ENCODE results near the gene SELENOH. TPM values are rescaled to one million over a fixed set of nuclear protein-coding genes. Genes with fewer than 3 reads are reported as not detected.

SELENOH gene
- total RNA-seq, 1 experiment from 2014 or later = 112 TPM

- Histone ChIP-seq H3K9me3 (ENCODE audit: control insufficient read depth, insufficient read depth, low read depth, low read length) (no peaks in the 10 kb centered on the region), H3K27me3 (ENCODE audit: control insufficient read depth, insufficient read depth, low read length) (no peaks in the 10 kb centered on the region), H3K4me3 (ENCODE audit: low read depth in 2 of 2, low read length in 2 of 2) (no peak overlapping the region), H3K4me1 (ENCODE audit: control insufficient read depth, insufficient read depth, low read length) (peaks cover 55% of the 10 kb centered on the region), H3K36me3 (ENCODE audit: control insufficient read depth, insufficient read depth, low read length) (no peaks in the 10 kb centered on the region), H3K27ac (ENCODE audit: low read length) (no peak overlapping the region; the same call in 1 of the 2 replicates)
- ChIA-PET POLR2A (interaction anchor here (0.6 to 0.9 kb wide), 3 partner anchors 10 to 722 kb away, joined by 5 to 6 read pairs (median 5); partner anchors contain the start of gene CTNND1), CTCF (interaction anchor here (0.6 kb wide), 2 partner anchors 10 to 16 kb away, joined by 3 read pairs; no protein-coding TSS in a partner anchor)
- no peak for DNase-seq (ENCODE audit: low read depth, low spot score)
- intact Hi-C loops (cut with micrococcal nuclease; ENCODE audit: unreplicated experiment) = no loop called here
- in situ Hi-C loops (cut with HindIII; ENCODE audit: low pct_unique_long_range_greater_than_20kb, low sequenced_read_pairs) = no loop called here
- no TSS peak for BruUV-seq (replicated peaks)
- ATAC-seq = no peak
- TF ChIP-seq TCF7L2 (IDR thresholded peaks at IDR 0.05; ENCODE audit: low read depth, low read length) (no peak), SIN3A (IDR thresholded peaks at IDR 0.05; ENCODE audit: borderline replicate concordance, insufficient read depth, low read depth, low read length) (no peak), POLR2AphosphoS5 (IDR thresholded peaks at IDR 0.05; ENCODE audit: low read depth, low read length) (no peak), REST (IDR thresholded peaks at IDR 0.05; ENCODE audit: insufficient read depth in 1 of 2, low read depth in 2 of 2, low read length in 1 of 2) (no peak), CTCF (IDR thresholded peaks at IDR 0.05) (no peak)
Observed at GRCh38 chr11:57771365-57771764, 30.1 kb downstream of the SELENOH start.

- Histone ChIP-seq H3K9me3 (ENCODE audit: control insufficient read depth, insufficient read depth, low read depth, low read length) (no peaks in the 10 kb centered on the region), H3K36me3 (ENCODE audit: control insufficient read depth, insufficient read depth, low read length) (no peaks in the 10 kb centered on the region), H3K27ac (ENCODE audit: low read length) (peak overlapping the region; percentile 74), H3K27me3 (ENCODE audit: control insufficient read depth, insufficient read depth, low read length) (no peaks in the 10 kb centered on the region), H3K4me1 (ENCODE audit: control insufficient read depth, insufficient read depth, low read length) (peaks cover 61% of the 10 kb centered on the region), H3K4me3 (ENCODE audit: low read depth in 2 of 2, low read length in 2 of 2) (no peak overlapping the region)
- ChIA-PET POLR2A (interaction anchor here (0.7 kb wide), 1 partner anchor 26 kb away, joined by 9 read pairs; no protein-coding TSS in a partner anchor), CTCF (interaction anchor here (0.7 kb wide), 1 partner anchor 28 kb away, joined by 5 read pairs; no protein-coding TSS in a partner anchor)
- BruUV-seq (replicated peaks) = no TSS peak
- intact Hi-C loops (cut with micrococcal nuclease; ENCODE audit: unreplicated experiment) = no loop called here
- no peak for ATAC-seq
- in situ Hi-C loops (cut with HindIII; ENCODE audit: low pct_unique_long_range_greater_than_20kb, low sequenced_read_pairs) = no loop called here
- TF ChIP-seq REST (IDR thresholded peaks at IDR 0.05; ENCODE audit: insufficient read depth in 1 of 2, low read depth in 2 of 2, low read length in 1 of 2) (no peak), TCF7L2 (IDR thresholded peaks at IDR 0.05; ENCODE audit: low read depth, low read length) (no peak), POLR2AphosphoS5 (IDR thresholded peaks at IDR 0.05; ENCODE audit: low read depth, low read length) (no peak), CTCF (IDR thresholded peaks at IDR 0.05) (no peak), SIN3A (IDR thresholded peaks at IDR 0.05; ENCODE audit: borderline replicate concordance, insufficient read depth, low read depth, low read length) (no peak)
- no peak for DNase-seq (ENCODE audit: low read depth, low spot score)
Observed at GRCh38 chr11:57772562-57772961, 31.3 kb downstream of the SELENOH start.
